SK-N-SH (cell line): Measurements from ENCODE around the gene ACSF3. TPM values are rescaled to one million over a fixed set of nuclear protein-coding genes. Genes with fewer than 3 reads are reported as not detected.
"Not testable (repeated sequence)": the region's sequence is repeated elsewhere in the genome, so short reads cannot be mapped to it uniquely, and the experiment has no call there.

Experiments
- CTCF ChIA-PET: fragments of 300-600, 350-600 bp; formaldehyde crosslinking; extraction: SDS; loops from one replicate; lab custom pipeline; 2021; lab: Yijun Ruan, JAX
- POLR2A ChIA-PET: fragments of 350-600 bp; sonication (Branson Sonifier 250); formaldehyde crosslinking; extraction: SDS; loops from one replicate; lab custom pipeline; 2020; ENCODE audit warnings: antibody characterized with exemption, inconsistent platforms; lab: Yijun Ruan, JAX
- DNase-seq: peaks from one replicate; pipeline ENCODE4 v3.0.0; 2012
- H2AFZ ChIP-seq: fragments of 200-600 bp; sonication (generic); 2 replicates; pipeline ENCODE4 v1.8.1; 2016; ENCODE audit warnings: antibody characterized with exemption, mild to moderate bottlenecking, low read depth
- H3F3A ChIP-seq: fragments of 200-600 bp; sonication (generic); replicated peaks from 2 replicates; pipeline ENCODE3; 2016; ENCODE audit warnings: antibody characterized with exemption, mild to moderate bottlenecking; ENCODE audit not compliant: insufficient read depth
- H3K27ac ChIP-seq, 2 experiments: fragments of 200-500 bp in 1 of 2; fragments of 200-600 bp in 1 of 2; sonication (Bioruptor generic) in 1 of 2; sonication (generic), shearing (Covaris generic) in 1 of 2; 2 replicates each; pipeline versions ENCODE4 v1.5.1 to v1.6.1; 2014 to 2016; ENCODE audit warnings: low read depth in 2 of 2, inconsistent platforms in 1 of 2, low read length in 1 of 2, mild to moderate bottlenecking in 1 of 2, mixed read lengths in 1 of 2
- H3K27me3 ChIP-seq: fragments of 200-600 bp; sonication (generic), shearing (Covaris generic); 2 replicates; pipeline ENCODE4 v1.6.1; 2016; ENCODE audit warnings: mixed run types; ENCODE audit not compliant: insufficient read depth
- H3K36me3 ChIP-seq, 2 experiments: fragments of 200-500 bp in 1 of 2; fragments of 200-600 bp in 1 of 2; sonication (Bioruptor generic) in 1 of 2; sonication (generic) in 1 of 2; replicated peaks in 1 of 2; 2 replicates each; pipeline versions ENCODE3 to v1.5.1; 2014 to 2016; ENCODE audit warnings: low read length in 1 of 2, mild to moderate bottlenecking in 1 of 2; ENCODE audit not compliant: insufficient read depth in 2 of 2, control insufficient read depth in 1 of 2
- H3K4me1 ChIP-seq, 2 experiments: fragments of 200-500 bp in 1 of 2; fragments of 200-600 bp in 1 of 2; sonication (Bioruptor generic) in 1 of 2; sonication (generic), shearing (Covaris generic) in 1 of 2; 2 replicates each; pipeline versions ENCODE4 v1.5.1 to v1.6.1; 2014 to 2016; ENCODE audit warnings: low read depth in 1 of 2, low read length in 1 of 2, mixed run types in 1 of 2; ENCODE audit not compliant: insufficient read depth in 2 of 2, control insufficient read depth in 1 of 2
- H3K4me2 ChIP-seq: fragments of 200-600 bp; sonication (generic), shearing (Covaris generic); 2 replicates; pipeline ENCODE4 v1.6.1; 2017; ENCODE audit warnings: mixed run types
- H3K4me3 ChIP-seq, 2 experiments: fragments of 200-500 bp in 1 of 2; fragments of 200-600 bp in 1 of 2; sonication (Bioruptor generic) in 1 of 2; sonication (generic), shearing (Covaris generic) in 1 of 2; 2 replicates each; pipeline versions ENCODE4 v1.5.1 to v1.8.1; 2014 to 2016; ENCODE audit warnings: low read depth in 2 of 2, inconsistent platforms in 1 of 2, low read length in 1 of 2, mild to moderate bottlenecking in 1 of 2, mixed read lengths in 1 of 2, moderate library complexity in 1 of 2
- H3K79me2 ChIP-seq: fragments of 200-600 bp; sonication (generic); 2 replicates; pipeline ENCODE4 v1.8.1; 2017; ENCODE audit warnings: mild to moderate bottlenecking; ENCODE audit not compliant: insufficient read depth
- H3K9ac ChIP-seq: fragments of 200-600 bp; sonication (generic); 2 replicates; pipeline ENCODE4 v1.6.1; 2017; ENCODE audit warnings: mixed run types
- H3K9me2 ChIP-seq: fragments of 200-600 bp; sonication (generic); 2 replicates; pipeline ENCODE4 v1.6.1; 2017; ENCODE audit warnings: mixed run types
- H3K9me3 ChIP-seq: fragments of 200-600 bp; sonication (generic); 2 replicates; pipeline ENCODE4 v1.6.1; 2017; ENCODE audit warnings: mixed run types, mild to moderate bottlenecking, moderate library complexity
- H4K20me1 ChIP-seq: fragments of 200-600 bp; sonication (generic); 2 replicates; pipeline ENCODE4 v1.6.1; 2017; ENCODE audit warnings: mild to moderate bottlenecking, mixed run types; ENCODE audit not compliant: insufficient read depth
- ELF1 ChIP-seq: IDR thresholded peaks from 2 replicates; pipeline ENCODE4 v1.4.0; 2012
- EZH2phosphoT487 ChIP-seq: fragments of 200-600 bp; sonication (generic); IDR thresholded peaks from 2 replicates; pipeline ENCODE4 v1.6.1; 2017; ENCODE audit warnings: low read depth, mixed run types, mild to moderate bottlenecking, antibody characterized with exemption, moderate library complexity, borderline replicate concordance
- FOXM1 ChIP-seq: IDR thresholded peaks from 2 replicates; pipeline ENCODE4 v1.4.0; 2012; ENCODE audit warnings: low read depth, mild to moderate bottlenecking
- IRF3 ChIP-seq: fragments of 150-350 bp; IDR thresholded peaks from 2 replicates; pipeline ENCODE4 v1.6.1; 2016; ENCODE audit warnings: mild to moderate bottlenecking, low read depth, low read length
- NFIC ChIP-seq: IDR thresholded peaks from 2 replicates; pipeline ENCODE4 v1.4.0; 2012; ENCODE audit warnings: borderline replicate concordance
- NRF1 ChIP-seq: IDR thresholded peaks from 2 replicates; pipeline ENCODE4 v1.6.1; 2012; ENCODE audit warnings: low read depth, mild to moderate bottlenecking, low read length
- PBX3 ChIP-seq: IDR thresholded peaks from 2 replicates; pipeline ENCODE4; 2012
- POLR2AphosphoS5 ChIP-seq: IDR thresholded peaks from 2 replicates; pipeline ENCODE4 v1.6.1; 2012; ENCODE audit warnings: low read depth, low read length
- RCOR1 ChIP-seq: fragments of 150-350 bp; IDR thresholded peaks from 2 replicates; pipeline ENCODE4 v1.6.1; 2017; ENCODE audit warnings: antibody characterized with exemption, low read length
- TCF12 ChIP-seq: IDR thresholded peaks from 2 replicates; pipeline ENCODE4 v1.4.0; 2012
- TEAD4 ChIP-seq: IDR thresholded peaks from 2 replicates; pipeline ENCODE4 v1.4.0; 2012; ENCODE audit warnings: mild to moderate bottlenecking, borderline replicate concordance; ENCODE audit not compliant: insufficient read depth
- USF1 ChIP-seq: IDR thresholded peaks from 2 replicates; pipeline ENCODE4 v1.4.0; 2012; ENCODE audit warnings: low read depth, borderline replicate concordance
- YY1 ChIP-seq: IDR thresholded peaks from 2 replicates; pipeline ENCODE4 v1.4.0; 2012; ENCODE audit warnings: low read depth, mild to moderate bottlenecking
- ZBTB33 ChIP-seq: IDR thresholded peaks from 2 replicates; pipeline ENCODE4 v1.4.0; 2012; ENCODE audit warnings: low read depth, borderline replicate concordance
- WGBS: methylation state at CpG from one replicate; pipeline ENCODE4 v1.1.6; 2017; ENCODE audit warnings: low lambda C conversion rate; 5-methylcytosine and 5-hydroxymethylcytosine counted together
- polyA plus RNA-seq, 3 experiments: library from polyadenylated mRNA; depleted of rRNA; stranded (reverse); fragments of >200 nt; gene quantifications; 2 replicates each; pipeline ENCODE4 v1.2.3, GENCODE V29; 2012

The ACSF3 gene
- polyA plus RNA-seq, 1 of the 3 experiments (the other 2 are of a cell fraction) = 18.8 TPM

- H3K4me2 ChIP-seq, H3K9me3 ChIP-seq, H3K9me2 ChIP-seq, CTCF ChIA-PET, H3K9ac ChIP-seq, H3K4me3 ChIP-seq, H3K27ac ChIP-seq, H3K36me3 ChIP-seq, DNase-seq, H2AFZ ChIP-seq, H3K79me2 ChIP-seq, POLR2A ChIA-PET: not testable (repeated sequence)
- WGBS = 59% methylated on average over 15 of the region's 25 CpGs
- Histone ChIP-seq H3F3A (peaks cover 23% of the 10 kb centered on the region), H3K4me1 (peaks cover 0 to 15% of the 10 kb centered on the region in 2 experiments; a peak in 1 of 4 replicates), H4K20me1 (peaks cover 10% of the 10 kb centered on the region; the same call in 1 of the 2 replicates), H3K27me3 (peaks cover 24% of the 10 kb centered on the region)
Observed at GRCh38 chr16:89188471-89189357, 95.1 kb downstream of the ACSF3 start.

GRCh38 chr16:89189358-89190025, 95.8 kb downstream of the ACSF3 start:
- ChIA-PET CTCF (no interaction called here), POLR2A (no interaction called here)
- Histone ChIP-seq H4K20me1 (peaks cover 10% of the 10 kb centered on the region; the same call in 1 of the 2 replicates), H3K4me1 (peaks cover 0 to 15% of the 10 kb centered on the region in 2 experiments; a peak in 1 of 4 replicates), H3K9ac (no peak overlapping the region), H3K9me3 (no peaks in the 10 kb centered on the region), H2AFZ (no peak overlapping the region), H3K27ac (no peak overlapping the region), H3K9me2 (no peaks in the 10 kb centered on the region), H3K27me3 (peaks cover 16% of the 10 kb centered on the region; the same call in 1 of the 2 replicates), H3K36me3 (no peaks in the 10 kb centered on the region), H3K4me2 (no peak overlapping the region), H3K4me3 (no peak overlapping the region), H3K79me2 (no peaks in the 10 kb centered on the region), H3F3A (peaks cover 23% of the 10 kb centered on the region)
- WGBS = 40% methylated on average over 12 of the region's 14 CpGs
- TF ChIP-seq FOXM1 = no peak
- TF ChIP-seq TEAD4 = no peak
- no peak for TF ChIP-seq USF1
- no peak for TF ChIP-seq ZBTB33
- TF ChIP-seq EZH2phosphoT487 = no peak
- TF ChIP-seq ELF1 = no peak
- TF ChIP-seq PBX3 = no peak
- no peak for TF ChIP-seq TCF12
- TF ChIP-seq POLR2AphosphoS5 = no peak
- no peak for TF ChIP-seq NRF1
- no peak for TF ChIP-seq IRF3
- TF ChIP-seq RCOR1 = no peak
- no peak for TF ChIP-seq YY1
- TF ChIP-seq NFIC = no peak
- DNase-seq = no peak
